ENCODE data around the gene LRFN2.

DNA sequence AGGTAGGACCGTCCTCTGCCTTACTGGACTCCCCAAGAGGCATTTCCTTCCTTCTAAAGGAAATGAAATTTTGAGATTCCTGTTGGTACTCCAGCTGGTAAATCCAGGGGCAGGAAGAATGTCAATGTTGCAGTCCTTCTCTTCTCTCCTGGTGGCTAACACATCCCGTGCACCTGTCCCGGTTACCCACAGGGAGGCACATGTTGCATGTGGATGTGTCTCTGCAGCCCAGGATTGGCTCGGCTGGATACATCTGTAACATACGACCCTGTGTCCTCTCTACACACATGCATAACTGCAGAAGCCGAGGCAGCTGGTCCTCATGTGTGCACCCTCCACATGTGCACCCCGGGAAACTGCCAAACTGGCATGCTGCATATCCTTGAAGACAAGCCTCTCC is 1.3 kb upstream of the LRFN2 start:
- TF ChIP-seq EP300 (IDR thresholded peaks at IDR 0.05; ENCODE audit: borderline replicate concordance in 1 of 2, low read depth in 1 of 2, low read length in 1 of 2) (no peak), POLR2AphosphoS5 (IDR thresholded peaks at IDR 0.05; ENCODE audit: low read depth, low read length) (no peak), TAF1 (IDR thresholded peaks at IDR 0.05; ENCODE audit: borderline replicate concordance, low read depth, low read length) (no peak), RFX5 (IDR thresholded peaks at IDR 0.05; ENCODE audit: low read length) (no peak), SIN3A (IDR thresholded peaks at IDR 0.05; ENCODE audit: borderline replicate concordance, low read depth, low read length) (no peak), EZH2phosphoT487 (IDR thresholded peaks at IDR 0.05; ENCODE audit: borderline replicate concordance, low read depth) (no peak), SMC3 (IDR thresholded peaks at IDR 0.05; ENCODE audit: low read depth, low read length) (peak; percentile 7; the same call in 1 of the 2 replicates), JUND (IDR thresholded peaks at IDR 0.05) (no peak)
- TF ChIP-seq, protein P1, sequence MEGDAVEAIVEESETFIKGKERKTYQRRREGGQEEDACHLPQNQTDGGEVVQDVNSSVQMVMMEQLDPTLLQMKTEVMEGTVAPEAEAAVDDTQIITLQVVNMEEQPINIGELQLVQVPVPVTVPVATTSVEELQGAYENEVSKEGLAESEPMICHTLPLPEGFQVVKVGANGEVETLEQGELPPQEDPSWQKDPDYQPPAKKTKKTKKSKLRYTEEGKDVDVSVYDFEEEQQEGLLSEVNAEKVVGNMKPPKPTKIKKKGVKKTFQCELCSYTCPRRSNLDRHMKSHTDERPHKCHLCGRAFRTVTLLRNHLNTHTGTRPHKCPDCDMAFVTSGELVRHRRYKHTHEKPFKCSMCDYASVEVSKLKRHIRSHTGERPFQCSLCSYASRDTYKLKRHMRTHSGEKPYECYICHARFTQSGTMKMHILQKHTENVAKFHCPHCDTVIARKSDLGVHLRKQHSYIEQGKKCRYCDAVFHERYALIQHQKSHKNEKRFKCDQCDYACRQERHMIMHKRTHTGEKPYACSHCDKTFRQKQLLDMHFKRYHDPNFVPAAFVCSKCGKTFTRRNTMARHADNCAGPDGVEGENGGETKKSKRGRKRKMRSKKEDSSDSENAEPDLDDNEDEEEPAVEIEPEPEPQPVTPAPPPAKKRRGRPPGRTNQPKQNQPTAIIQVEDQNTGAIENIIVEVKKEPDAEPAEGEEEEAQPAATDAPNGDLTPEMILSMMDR (IDR thresholded peaks at IDR 0.05): no peak
